GM21576 (cell line): ENCODE results near the gene RALBP1.

Experiments used
- ATAC-seq: cut with Tn5 transposase; IDR thresholded peaks from one replicate; pipeline ENCODE4 v1.9.1; 2021; ENCODE audit warnings: mild to moderate bottlenecking, moderate library complexity; ENCODE audit not compliant: unreplicated experiment

The RALBP1 gene

GRCh38 chr18:9546468-9546867 is 71.2 kb downstream of the RALBP1 start:
- no peak for ATAC-seq

DNA sequence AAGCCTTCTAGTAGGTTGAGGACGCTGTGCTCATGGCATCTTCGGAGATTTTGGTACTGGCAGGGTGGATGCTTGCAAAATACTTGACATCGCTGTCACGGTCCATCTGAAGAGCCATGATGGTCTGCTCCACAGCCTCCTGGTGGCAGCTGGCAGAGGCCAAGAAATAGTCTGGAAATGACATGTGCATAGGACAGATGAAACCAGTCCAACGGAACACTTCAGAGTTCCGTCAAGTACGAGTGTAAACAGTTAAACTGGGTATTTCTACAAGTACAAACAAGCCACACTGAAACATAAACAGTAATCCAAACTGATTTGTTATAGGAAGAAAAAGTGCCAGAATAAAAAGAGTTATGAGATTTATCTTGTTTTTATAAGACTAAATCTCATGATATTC is 72.5 kb downstream of the RALBP1 start:
- no peak for ATAC-seq

DNA sequence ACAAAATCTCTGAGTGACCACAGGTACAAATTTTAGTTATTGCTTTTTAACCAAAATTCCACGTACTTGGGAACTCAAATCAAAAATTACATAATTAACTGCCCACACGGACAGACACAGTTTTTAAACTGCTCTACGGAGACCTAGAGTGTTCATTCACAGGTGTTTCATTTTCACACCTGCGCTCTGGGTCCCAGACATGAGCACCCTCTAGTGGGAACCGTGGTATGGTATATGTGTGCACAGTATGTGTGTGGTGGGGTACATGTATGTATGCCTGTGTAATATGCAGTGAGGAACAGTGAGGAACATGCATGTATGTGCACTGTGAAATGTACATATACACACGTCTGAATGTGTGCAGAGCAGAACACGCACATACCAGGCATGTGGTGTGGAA is 74.1 kb downstream of the RALBP1 start:
- no peak for ATAC-seq

DNA sequence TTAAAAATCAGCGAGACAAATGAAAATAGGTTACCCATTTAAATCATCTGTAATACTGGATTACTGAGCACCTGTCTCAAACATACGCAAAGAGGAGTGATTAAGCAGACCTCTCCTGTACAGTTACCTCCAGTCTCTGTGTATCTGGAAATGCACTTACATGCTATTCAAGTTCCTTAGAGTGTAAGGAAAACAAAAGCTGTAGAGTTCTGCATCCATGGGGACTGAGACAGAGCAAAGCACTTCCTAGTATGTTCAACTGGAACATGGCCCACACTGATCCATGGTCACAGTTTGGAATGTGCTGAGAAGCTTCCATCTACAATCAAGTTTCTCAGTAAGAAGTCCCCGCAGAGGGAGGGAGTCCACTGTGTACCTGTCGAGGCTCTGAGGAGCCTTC is 75.1 kb downstream of the RALBP1 start:
- ATAC-seq: no peak

- ATAC-seq: no peak
These were observed 76.9 kb downstream of the RALBP1 start for GRCh38 chr18:9552191-9552590.

DNA sequence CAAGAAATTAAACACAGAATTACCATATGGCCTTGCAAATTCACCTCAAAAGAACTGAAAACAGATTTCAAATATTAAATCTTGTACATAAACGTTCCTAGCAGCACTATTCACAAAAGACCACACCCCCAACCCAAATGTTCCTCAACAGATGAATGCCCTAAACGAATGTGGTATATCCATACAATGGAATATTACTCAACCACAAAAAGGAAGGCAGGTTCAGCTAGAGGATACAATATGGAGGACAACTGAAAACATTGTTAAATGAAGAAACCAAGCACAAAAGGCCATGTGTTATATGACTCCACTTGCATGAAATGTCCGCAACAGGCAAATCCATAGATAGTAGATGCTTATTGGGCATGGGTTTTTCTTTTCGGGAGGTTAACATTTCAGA is 77.3 kb downstream of the RALBP1 start:
- no peak for ATAC-seq

GRCh38 chr18:9557250-9557943 is 82.1 kb downstream of the RALBP1 start:
- no peak for ATAC-seq

DNA sequence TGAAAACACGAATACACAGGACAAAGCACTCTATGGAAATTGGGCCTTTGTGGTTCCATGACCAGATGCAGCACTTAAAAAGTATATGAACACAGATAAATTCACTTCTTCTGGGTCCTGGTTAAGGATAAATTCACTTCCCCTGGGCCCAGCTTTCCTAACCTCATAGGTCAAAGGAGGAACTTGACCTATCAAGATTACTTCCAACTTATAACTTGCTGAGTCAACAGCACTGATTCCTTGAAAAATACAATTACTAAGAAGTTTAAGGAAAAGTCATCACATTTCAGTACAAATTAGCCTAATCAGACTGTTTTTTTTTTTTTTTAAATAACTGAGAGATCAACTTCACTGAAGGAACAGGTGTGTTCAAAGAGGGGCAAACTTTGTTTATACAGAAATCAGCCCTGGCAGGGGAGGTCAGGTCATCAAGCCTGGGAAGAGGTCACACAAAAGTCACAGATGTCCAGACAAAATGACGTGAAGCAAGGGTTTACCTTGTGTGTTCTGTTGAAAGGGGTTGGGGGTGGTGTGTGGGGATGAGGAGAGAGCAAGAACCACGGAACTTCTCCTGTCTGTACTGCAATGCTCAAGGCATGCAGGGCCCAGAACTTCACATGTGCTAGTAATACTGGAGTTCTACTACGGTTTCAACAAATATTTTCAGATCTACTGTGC is 83.2 kb downstream of the RALBP1 start:
- no peak for ATAC-seq

GRCh38 chr18:9559253-9559652 is 83.9 kb downstream of the RALBP1 start:
- no peak for ATAC-seq

GRCh38 chr18:9561759-9562158 is 86.4 kb downstream of the RALBP1 start:
- no peak for ATAC-seq

GRCh38 chr18:9562584-9562983 is 87.3 kb downstream of the RALBP1 start:
- no peak for ATAC-seq

DNA sequence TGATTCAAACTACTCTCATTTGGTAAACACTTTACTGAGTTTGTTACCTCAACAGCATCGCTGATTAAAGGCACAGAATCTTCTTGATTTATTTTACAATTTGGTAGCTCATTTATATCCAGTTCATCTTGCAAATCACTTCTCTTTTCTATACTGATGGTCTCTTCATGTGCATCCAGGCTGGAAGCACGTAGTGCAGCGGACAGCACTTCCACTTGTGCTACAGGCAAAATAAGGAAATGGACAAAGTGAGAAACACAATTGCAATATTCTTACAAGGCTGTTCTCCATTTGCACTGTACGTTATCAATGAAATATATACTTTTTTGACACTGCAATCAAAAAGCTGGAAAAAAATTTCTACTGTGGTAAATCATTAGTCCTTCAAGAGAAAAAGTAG is 88.0 kb downstream of the RALBP1 start:
- ATAC-seq: no peak

DNA sequence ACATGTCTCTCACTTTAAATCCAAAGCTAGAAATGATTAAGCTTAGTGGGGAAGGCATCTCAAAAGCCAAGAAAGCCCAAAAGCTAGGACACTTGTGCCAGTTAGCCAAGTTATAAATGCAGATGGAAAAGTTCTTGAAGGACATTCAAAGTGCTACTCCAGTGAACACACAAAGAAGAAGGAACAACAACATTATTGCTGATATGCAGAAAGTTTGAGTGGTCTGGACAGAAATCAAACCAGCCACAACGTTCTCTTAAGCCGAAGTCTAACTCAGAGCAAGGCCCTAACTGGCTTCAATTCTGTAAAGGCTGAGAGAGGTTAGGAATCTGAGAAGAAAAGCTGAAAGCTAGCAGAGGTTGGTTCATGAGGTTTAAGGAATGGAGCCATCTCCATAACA is 90.1 kb downstream of the RALBP1 start:
- ATAC-seq: no peak

DNA sequence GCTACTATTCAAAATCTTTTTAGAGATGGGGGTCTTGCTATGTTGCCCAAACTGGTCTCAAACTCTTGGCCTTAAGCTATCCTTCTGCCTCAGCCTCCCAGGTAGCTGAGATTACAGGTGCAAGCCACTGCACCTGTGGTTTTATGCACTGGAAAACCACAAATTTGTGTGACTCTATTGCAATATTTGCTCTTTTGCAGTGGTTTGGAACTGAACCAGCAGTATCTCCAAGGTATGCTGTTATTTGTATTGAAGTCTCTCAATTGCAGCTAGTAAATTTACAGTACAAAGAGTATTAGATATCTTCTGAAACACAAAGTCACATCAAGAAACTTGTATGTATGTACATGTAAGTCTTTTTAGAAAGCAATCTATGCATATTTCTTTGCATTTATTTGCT is 92.9 kb downstream of the RALBP1 start:
- ATAC-seq: no peak

DNA sequence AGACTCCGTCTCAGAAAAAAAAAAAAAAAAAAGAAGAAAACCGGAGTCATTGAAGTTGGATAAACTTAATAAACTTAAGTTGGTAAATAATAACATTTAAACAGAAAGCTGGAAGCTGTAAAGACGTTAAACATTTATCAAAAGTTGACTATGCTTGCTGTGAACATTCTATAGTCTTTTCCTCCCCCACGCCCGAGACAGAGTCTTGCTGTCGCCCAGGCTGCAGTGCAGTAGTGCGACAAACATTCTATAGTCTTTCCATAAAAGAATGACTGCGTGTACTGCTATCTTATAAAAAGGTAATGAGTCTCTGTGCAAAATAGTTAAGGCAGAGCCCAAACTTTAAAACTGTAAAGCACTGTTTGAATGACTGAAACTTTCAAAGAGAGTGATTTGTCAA is 93.9 kb downstream of the RALBP1 start:
- no peak for ATAC-seq

DNA sequence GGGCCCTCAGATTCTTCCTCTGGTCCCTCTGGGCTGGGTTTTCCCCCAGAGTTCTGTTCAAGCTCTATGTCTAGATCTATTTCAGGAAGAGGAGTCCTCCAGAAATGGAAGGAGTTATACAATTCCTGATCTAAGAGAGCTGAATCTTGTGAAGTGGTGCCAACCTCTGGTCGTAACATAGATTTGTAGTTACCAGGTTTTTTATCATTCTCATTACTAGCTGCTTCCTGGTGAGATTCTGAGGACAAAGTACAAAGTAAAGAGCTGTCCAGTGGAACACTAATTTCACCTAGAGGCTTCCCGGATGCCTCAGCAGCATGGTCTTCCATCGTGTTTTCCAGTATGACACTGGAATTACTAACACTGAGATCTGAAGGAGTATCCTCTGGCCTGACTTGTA is 94.9 kb downstream of the RALBP1 start:
- no peak for ATAC-seq

- no peak for ATAC-seq
These were observed 96.2 kb downstream of the RALBP1 start for GRCh38 chr18:9571546-9571945.

DNA sequence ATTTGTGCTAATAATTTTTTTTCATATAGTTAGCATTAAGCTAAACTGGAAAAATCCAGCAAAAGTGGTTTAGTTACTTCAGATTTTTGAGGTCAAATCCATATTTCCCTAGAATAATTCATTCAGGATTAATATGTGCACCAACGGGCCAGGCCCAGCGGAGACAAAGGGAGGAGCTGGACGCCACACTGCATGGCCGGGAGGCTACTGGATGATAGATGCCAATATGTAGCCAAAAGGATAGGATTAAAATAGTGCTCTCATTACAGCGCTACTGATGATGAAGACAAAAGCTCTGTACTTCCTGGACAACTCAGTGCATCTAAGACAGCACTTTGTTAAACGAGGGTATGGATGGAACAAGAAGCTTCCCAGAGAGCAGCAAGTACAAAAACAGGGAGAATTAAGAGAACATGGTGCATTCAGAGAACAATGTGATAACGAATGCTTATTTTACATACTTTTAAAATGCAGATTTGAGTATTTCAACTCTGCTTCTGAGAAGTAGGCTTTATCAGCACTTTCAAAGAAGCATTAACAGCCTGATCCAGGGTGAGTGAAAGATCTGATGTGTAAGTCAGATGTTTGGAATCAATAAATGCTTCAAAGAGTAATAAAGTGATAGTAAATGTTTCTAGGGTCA is 99.3 kb downstream of the RALBP1 start:
- no peak for ATAC-seq

DNA sequence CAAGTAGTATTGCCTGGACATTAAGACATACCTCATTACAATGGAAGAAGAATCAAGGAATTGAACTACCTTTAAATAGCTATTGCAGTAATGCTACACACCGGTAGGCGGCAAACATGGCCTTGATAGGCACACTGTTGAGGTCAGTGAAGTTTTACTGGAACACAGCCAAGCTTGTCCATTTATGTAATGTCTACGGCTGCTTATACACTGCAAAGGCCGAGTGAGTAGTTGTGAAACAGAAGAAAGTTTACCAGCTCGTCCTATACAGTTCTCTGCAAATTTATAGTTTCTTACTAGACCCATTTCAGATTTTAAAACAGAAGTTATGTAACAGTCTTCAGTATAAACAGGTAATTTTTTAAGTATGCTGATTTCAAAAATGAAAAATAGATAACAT is 100.2 kb downstream of the RALBP1 start:
- no peak for ATAC-seq

DNA sequence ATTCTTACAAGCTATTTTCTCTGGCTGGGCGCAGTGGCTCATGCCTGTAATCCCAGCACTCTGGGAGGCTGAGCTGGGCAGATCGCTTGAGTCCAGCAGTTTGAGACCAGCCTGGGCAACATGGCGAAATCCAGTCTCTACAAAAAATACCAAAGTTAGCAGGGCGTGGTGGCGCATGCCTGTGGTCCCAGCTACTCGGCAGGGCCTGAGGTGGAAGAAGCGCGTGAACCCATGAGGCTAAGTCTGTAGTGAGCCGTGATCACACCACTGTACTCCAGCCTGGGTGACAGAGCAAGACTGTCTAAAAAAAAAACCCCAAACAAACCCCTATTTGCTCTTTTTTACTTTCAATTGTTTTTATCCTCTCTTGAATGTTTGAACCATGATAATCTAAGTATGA is 102.0 kb downstream of the RALBP1 start:
- no peak for ATAC-seq

DNA sequence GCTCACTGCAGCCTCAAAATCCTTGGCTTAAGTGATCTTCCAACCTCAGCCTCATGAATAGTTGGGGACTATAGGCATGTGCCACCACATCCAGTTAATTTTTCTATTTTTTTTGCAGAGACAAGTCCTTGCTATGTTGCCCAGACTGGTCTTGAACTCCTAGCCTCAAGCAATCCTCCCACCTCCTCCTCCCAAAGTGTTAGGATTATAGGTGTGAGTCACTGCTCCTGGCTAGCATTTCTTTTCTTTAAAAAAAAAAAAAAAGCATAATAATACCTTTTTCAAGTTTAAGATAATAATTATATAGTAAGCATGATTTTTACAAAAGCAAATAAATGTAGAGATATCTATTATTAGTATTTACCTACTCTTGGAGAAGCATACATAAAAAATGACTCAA is 103.0 kb downstream of the RALBP1 start:
- ATAC-seq: no peak

DNA sequence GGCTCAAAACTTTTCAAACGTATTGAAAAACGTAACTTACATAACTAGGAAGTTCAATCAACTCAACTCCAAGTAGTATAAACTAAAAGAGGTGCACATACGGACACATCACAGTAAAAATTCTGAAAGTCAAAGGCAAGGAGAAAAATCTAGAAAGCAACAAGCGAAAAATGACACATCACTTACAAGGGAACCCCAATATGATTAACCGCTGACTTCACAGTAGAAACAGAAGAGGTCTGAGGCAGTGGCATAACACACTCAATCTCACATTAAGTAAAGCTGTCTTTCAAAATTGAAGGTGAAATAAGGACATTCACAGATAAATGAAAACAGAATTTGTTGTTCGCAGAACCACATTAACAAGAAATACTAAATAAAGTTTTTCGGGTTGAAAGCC is 106.4 kb downstream of the RALBP1 start:
- no peak for ATAC-seq
